GM18517 (cell line): ENCODE data around the gene MIER1.

ENCODE experiments used
- ATAC-seq: cut with Tn5 transposase; IDR thresholded peaks from one replicate; pipeline ENCODE4 v1.9.1; 2021; ENCODE audit warnings: mild to moderate bottlenecking, moderate library complexity; ENCODE audit not compliant: unreplicated experiment

Gene MIER1

GRCh38 chr1:66996018-66996682 lies 71.4 kb downstream of the MIER1 start:
- ATAC-seq, result no peak

- ATAC-seq, result no peak
These were observed 74.2 kb downstream of the MIER1 start for GRCh38 chr1:66998972-66999371.

GRCh38 chr1:66999640-67000400 lies 75.0 kb downstream of the MIER1 start:
- no peak for ATAC-seq

- no peak for ATAC-seq
These were observed 77.1 kb downstream of the MIER1 start for GRCh38 chr1:67001682-67002425.

GRCh38 chr1:67004176-67004575 lies 79.4 kb downstream of the MIER1 start:
- no peak for ATAC-seq

- no peak for ATAC-seq
These were observed 80.3 kb downstream of the MIER1 start for GRCh38 chr1:67005068-67005467.

- ATAC-seq, result no peak
These were observed 85.0 kb downstream of the MIER1 start for GRCh38 chr1:67009792-67010191.

- ATAC-seq, result peak; percentile 45
These were observed 88.8 kb downstream of the MIER1 start for GRCh38 chr1:67013573-67013972.

- no peak for ATAC-seq
These were observed 93.8 kb downstream of the MIER1 start for GRCh38 chr1:67018574-67018973.

GRCh38 chr1:67019121-67019520 lies 94.3 kb downstream of the MIER1 start:
- no peak for ATAC-seq

- ATAC-seq, result no peak
These were observed 94.9 kb downstream of the MIER1 start for GRCh38 chr1:67019600-67020136.

GRCh38 chr1:67020304-67020703 lies 95.5 kb downstream of the MIER1 start:
- ATAC-seq, result no peak

- ATAC-seq, result no peak
These were observed 96.0 kb downstream of the MIER1 start for GRCh38 chr1:67020765-67021164.

- ATAC-seq, result no peak
These were observed 104.7 kb downstream of the MIER1 start for GRCh38 chr1:67029472-67029871.

- no peak for ATAC-seq
These were observed 106.5 kb downstream of the MIER1 start for GRCh38 chr1:67031121-67031858.

GRCh38 chr1:67031859-67032247 lies 107.1 kb downstream of the MIER1 start:
- ATAC-seq, result no peak
